K562 (cell line): ENCODE measurements around the gene OXSR1. TPM values are rescaled to one million over a fixed set of nuclear protein-coding genes. Genes with fewer than 3 reads are reported as not detected.

Experiments
- BACH1 ChIP-seq: fragments of 200-800 bp; sonication (Bioruptor generic); IDR thresholded peaks from 2 replicates; pipeline ENCODE4 v1.6.1; 2016; ENCODE audit warnings: missing genetic modification characterization, missing compliant biosample characterization
- CEBPG ChIP-seq, 3 experiments: fragments of 200-800 bp in 1 of 3; sonication (Bioruptor generic) in 1 of 3; sonication (generic) in 1 of 3; formaldehyde crosslinking in 1 of 3; IDR thresholded peaks in 2 of 3; conservative IDR thresholded peaks in 1 of 3; 2 replicates each; pipeline versions ENCODE4 v1.6.1 to v1.8.0; 2016 to 2022; ENCODE audit warnings: missing compliant biosample characterization in 2 of 3, missing genetic modification characterization in 2 of 3, mild to moderate bottlenecking in 1 of 3, missing genetic modification reagents in 1 of 3
- CTBP1 ChIP-seq: fragments of 450-650 bp; IDR thresholded peaks from 2 replicates; pipeline ENCODE4 v1.6.1; 2016; ENCODE audit warnings: borderline replicate concordance
- EHMT2 ChIP-seq: fragments of 450-650 bp; IDR thresholded peaks from 2 replicates; pipeline ENCODE4 v1.6.1; 2018; ENCODE audit warnings: antibody characterized with exemption
- GATA2 ChIP-seq: sonication (generic); formaldehyde crosslinking; IDR thresholded peaks from 2 replicates; pipeline ENCODE4 v1.4.0; 2020; ENCODE audit warnings: mild to moderate bottlenecking, missing genetic modification reagents
- GTF2E2 ChIP-seq: fragments of 200-800 bp; sonication (Bioruptor generic); IDR thresholded peaks from 2 replicates; pipeline ENCODE4 v1.6.1; 2016; ENCODE audit warnings: missing genetic modification characterization, missing compliant biosample characterization
- JUND ChIP-seq, 2 experiments: IDR thresholded peaks; 2 replicates in 1 of 2; 3 replicates in 1 of 2; pipeline ENCODE4 v1.6.1; 2011; ENCODE audit warnings: borderline replicate concordance in 2 of 2, low read depth in 2 of 2, low read length in 2 of 2, improper control_type of control experiment in 1 of 2, missing biosample characterization in 1 of 2, missing genetic modification characterization in 1 of 2, missing genetic modification reagents in 1 of 2
- KAT8 ChIP-seq: fragments of 450-650 bp; IDR thresholded peaks from 2 replicates; pipeline ENCODE4 v1.6.1; 2016; ENCODE audit warnings: low read depth, mild to moderate bottlenecking
- MECOM ChIP-seq: fragments of 250-450 bp; sonication (Bioruptor Pico); IDR thresholded peaks from 2 replicates; pipeline ENCODE4 v1.8.0; 2022; ENCODE audit warnings: inconsistent platforms
- PHB ChIP-seq: fragments of 250-450 bp; sonication (Bioruptor Pico); IDR thresholded peaks from 2 replicates; pipeline ENCODE4 v1.5.0; 2021
- PHTF2 ChIP-seq: fragments of 250-450 bp; sonication (Bioruptor Pico); IDR thresholded peaks from 2 replicates; pipeline ENCODE4 v1.5.0; 2021; ENCODE audit warnings: mild to moderate bottlenecking
- RAD51 ChIP-seq: fragments of 450-650 bp; IDR thresholded peaks from 2 replicates; pipeline ENCODE4 v1.7.1; 2016; ENCODE audit warnings: low read depth, mild to moderate bottlenecking, borderline replicate concordance
- SLC30A9 ChIP-seq: fragments of 250-450 bp; sonication (Bioruptor Pico); IDR thresholded peaks from 2 replicates; pipeline ENCODE4 v1.8.0; 2022; ENCODE audit warnings: mild to moderate bottlenecking, moderate library complexity
- SMC3 ChIP-seq: conservative IDR thresholded peaks from 2 replicates; pipeline ENCODE4 v1.6.1; 2011; ENCODE audit warnings: low read depth, low read length, improper control_type of control experiment; ENCODE audit not compliant: insufficient read depth
- YBX1 ChIP-seq: fragments of 450-650 bp; IDR thresholded peaks from 2 replicates; pipeline ENCODE4 v1.7.1; 2016; ENCODE audit warnings: mild to moderate bottlenecking
- ZBED1 ChIP-seq: IDR thresholded peaks from 2 replicates; pipeline ENCODE4 v1.6.1; 2014
- ZNF140 ChIP-seq: fragments of 250-450 bp; sonication (Bioruptor Pico); IDR thresholded peaks from 2 replicates; pipeline ENCODE4 v1.8.0; 2021; ENCODE audit warnings: moderate library complexity, mild to moderate bottlenecking, inconsistent platforms
- ZNF408 ChIP-seq: fragments of 250-450 bp; sonication (Bioruptor Pico); IDR thresholded peaks from 2 replicates; pipeline ENCODE4 v1.4.0; 2020; ENCODE audit warnings: low read depth, mild to moderate bottlenecking, moderate library complexity
- ZNF766 ChIP-seq: fragments of 200-800 bp; sonication (Bioruptor generic); conservative IDR thresholded peaks from 2 replicates; pipeline ENCODE4 v1.6.1; 2016; ENCODE audit warnings: missing genetic modification characterization, missing compliant biosample characterization
- polyA plus RNA-seq, 8 experiments: library from polyadenylated mRNA; depleted of rRNA in 4 of 8; stranded (reverse) in 5 of 8; unstranded in 3 of 8; fragments of >200 nt; fragmentation: Nextera tagmentation in 2 of 8; fragmentation: Illumina TruSeq in 1 of 8; extraction: Ambion mirVana in 2 of 8; extraction: Trizol in 1 of 8; gene quantifications; 2 replicates each; pipeline versions ENCODE4 v1.2.1 to v1.2.3, GENCODE V29; 2011 to 2014; ENCODE audit warnings: inconsistent platforms in 1 of 8, missing spikeins in 1 of 8
- total RNA-seq, 7 experiments: library from RNA; depleted of rRNA in 6 of 7; stranded (reverse); fragments of >200 nt in 6 of 7; fragmentation: Illumina TruSeq in 2 of 7; extraction: Trizol in 2 of 7; gene quantifications; 2 replicates each; pipeline versions ENCODE4 v1.2.1 to v1.2.3, GENCODE V29; 2011 to 2021; ENCODE audit warnings: low replicate concordance in 1 of 7
- TF ChIP-seq, protein P1 (sequence below): fragments of 250-450 bp; sonication (Bioruptor Pico); IDR thresholded peaks from 2 replicates; pipeline ENCODE4 v1.9.0; 2021; ENCODE audit warnings: mild to moderate bottlenecking
- TF ChIP-seq, protein P2 (sequence below): fragments of 450-650 bp; IDR thresholded peaks from 2 replicates; pipeline ENCODE4 v1.6.1; 2017; ENCODE audit warnings: antibody characterized with exemption, mild to moderate bottlenecking
- TF ChIP-seq, protein P3 (sequence below): fragments of 250-450 bp; sonication (Bioruptor Pico); IDR thresholded peaks from 2 replicates; pipeline ENCODE4 v1.8.0; 2022; ENCODE audit warnings: moderate library complexity, mild to moderate bottlenecking, inconsistent platforms
- TF ChIP-seq, protein P4 (sequence below): fragments of 250-450 bp; sonication (Bioruptor Pico); IDR thresholded peaks from 2 replicates; pipeline ENCODE4 v1.8.0; 2021; ENCODE audit warnings: moderate library complexity, mild to moderate bottlenecking, inconsistent platforms

OXSR1 gene
- total and polyA plus RNA-seq, 9 of the 15 experiments (the other 6 are each of a cell fraction or from before 2014, with no cell fraction given): 15.7 to 87.6 (median 48.7) TPM

DNA sequence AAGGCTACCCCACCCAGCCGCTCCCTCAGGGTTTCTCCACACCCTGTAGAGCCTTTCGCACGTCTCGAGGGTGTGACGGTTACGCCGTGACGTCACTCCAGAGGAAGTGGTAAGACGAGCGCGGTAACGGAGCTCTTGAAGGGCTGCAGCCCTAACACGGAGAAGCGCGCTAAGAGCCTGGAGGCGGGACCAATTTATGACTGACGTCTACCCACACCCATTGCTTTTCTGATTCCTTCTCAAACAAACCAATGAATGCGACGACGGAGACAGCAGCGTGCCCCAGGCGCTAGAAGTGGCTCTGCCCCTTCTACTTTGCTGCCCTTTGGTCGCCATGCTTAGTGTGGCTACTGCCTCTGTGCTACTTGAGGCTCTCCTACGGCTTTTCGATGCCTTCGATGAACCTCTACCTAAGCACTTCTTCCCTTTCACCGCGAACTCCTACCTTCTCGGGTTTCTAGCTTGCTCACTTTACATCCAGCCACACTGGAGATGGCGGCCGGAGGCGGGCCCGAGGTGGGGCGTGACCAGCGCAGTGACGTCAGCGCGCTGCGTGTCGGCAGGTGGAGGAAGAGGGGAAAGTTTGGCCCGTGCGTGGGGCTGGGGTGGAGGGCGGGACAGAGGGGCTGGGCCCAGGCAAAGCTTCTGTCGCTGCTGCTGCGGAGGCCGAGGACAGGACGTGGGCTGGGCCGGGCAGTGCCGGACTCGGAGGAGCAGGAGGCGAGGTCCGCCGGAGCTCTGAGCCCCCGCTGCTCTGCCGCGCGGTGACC is at the start of gene OXSR1 (continued):
- no peak; the same call in 1 of the 2 replicates for TF ChIP-seq BACH1 (tag)
- peak; percentile 93 for TF ChIP-seq JUND (IDR thresholded peaks at IDR 0.05; ENCODE audit: borderline replicate concordance, low read depth, low read length)
- peak; percentile 87 for TF ChIP-seq JUND (tag; IDR thresholded peaks at IDR 0.05; ENCODE audit: borderline replicate concordance, low read depth, low read length)
- no peak for TF ChIP-seq MECOM (CRISPR knock-in tag)
- no peak for TF ChIP-seq SLC30A9 (CRISPR knock-in tag)
- peak; percentile 81 for TF ChIP-seq CTBP1
- TF ChIP-seq GATA2: no peak
- TF ChIP-seq, protein P1, sequence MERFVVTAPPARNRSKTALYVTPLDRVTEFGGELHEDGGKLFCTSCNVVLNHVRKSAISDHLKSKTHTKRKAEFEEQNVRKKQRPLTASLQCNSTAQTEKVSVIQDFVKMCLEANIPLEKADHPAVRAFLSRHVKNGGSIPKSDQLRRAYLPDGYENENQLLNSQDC (CRISPR knock-in tag): 0 out of 2 replicates have a peak, but pooled peaks have one; percentile 40
- TF ChIP-seq CEBPG (CRISPR knock-in tag; IDR thresholded peaks at IDR 0.05): 0 out of 2 replicates have a peak, but pooled peaks have one; percentile 24
- no peak for TF ChIP-seq CEBPG (tag; conservative IDR thresholded peaks at IDR 0.05 in 1 of 2, IDR thresholded peaks at IDR 0.05 in 1 of 2)
- peak; percentile 81; the same call in 1 of the 2 replicates for TF ChIP-seq GTF2E2 (tag)
- 0 out of 2 replicates have a peak, but pooled peaks have one; percentile 7 for TF ChIP-seq PHB (CRISPR knock-in tag)
- TF ChIP-seq, protein P2, sequence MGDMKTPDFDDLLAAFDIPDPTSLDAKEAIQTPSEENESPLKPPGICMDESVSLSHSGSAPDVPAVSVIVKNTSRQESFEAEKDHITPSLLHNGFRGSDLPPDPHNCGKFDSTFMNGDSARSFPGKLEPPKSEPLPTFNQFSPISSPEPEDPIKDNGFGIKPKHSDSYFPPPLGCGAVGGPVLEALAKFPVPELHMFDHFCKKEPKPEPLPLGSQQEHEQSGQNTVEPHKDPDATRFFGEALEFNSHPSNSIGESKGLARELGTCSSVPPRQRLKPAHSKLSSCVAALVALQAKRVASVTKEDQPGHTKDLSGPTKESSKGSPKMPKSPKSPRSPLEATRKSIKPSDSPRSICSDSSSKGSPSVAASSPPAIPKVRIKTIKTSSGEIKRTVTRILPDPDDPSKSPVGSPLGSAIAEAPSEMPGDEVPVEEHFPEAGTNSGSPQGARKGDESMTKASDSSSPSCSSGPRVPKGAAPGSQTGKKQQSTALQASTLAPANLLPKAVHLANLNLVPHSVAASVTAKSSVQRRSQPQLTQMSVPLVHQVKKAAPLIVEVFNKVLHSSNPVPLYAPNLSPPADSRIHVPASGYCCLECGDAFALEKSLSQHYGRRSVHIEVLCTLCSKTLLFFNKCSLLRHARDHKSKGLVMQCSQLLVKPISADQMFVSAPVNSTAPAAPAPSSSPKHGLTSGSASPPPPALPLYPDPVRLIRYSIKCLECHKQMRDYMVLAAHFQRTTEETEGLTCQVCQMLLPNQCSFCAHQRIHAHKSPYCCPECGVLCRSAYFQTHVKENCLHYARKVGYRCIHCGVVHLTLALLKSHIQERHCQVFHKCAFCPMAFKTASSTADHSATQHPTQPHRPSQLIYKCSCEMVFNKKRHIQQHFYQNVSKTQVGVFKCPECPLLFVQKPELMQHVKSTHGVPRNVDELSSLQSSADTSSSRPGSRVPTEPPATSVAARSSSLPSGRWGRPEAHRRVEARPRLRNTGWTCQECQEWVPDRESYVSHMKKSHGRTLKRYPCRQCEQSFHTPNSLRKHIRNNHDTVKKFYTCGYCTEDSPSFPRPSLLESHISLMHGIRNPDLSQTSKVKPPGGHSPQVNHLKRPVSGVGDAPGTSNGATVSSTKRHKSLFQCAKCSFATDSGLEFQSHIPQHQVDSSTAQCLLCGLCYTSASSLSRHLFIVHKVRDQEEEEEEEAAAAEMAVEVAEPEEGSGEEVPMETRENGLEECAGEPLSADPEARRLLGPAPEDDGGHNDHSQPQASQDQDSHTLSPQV: no peak
- TF ChIP-seq, protein P3, sequence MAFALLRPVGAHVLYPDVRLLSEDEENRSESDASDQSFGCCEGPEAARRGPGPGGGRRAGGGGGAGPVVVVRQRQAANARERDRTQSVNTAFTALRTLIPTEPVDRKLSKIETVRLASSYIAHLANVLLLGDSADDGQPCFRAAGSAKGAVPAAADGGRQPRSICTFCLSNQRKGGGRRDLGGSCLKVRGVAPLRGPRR (CRISPR knock-in tag): no peak
- TF ChIP-seq YBX1: no peak
- TF ChIP-seq ZNF408 (CRISPR knock-in tag): no peak
- TF ChIP-seq SMC3: no peak
- no peak for TF ChIP-seq KAT8
- TF ChIP-seq, protein P4, sequence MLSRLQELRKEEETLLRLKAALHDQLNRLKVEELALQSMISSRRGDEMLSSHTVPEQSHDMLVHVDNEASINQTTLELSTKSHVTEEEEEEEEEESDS (CRISPR knock-in tag): no peak
- no peak for TF ChIP-seq ZNF140 (CRISPR knock-in tag)
- TF ChIP-seq PHTF2 (CRISPR knock-in tag): no peak
- TF ChIP-seq ZNF766: peak; percentile 97
- 0 out of 2 replicates have a peak, but pooled peaks have one; percentile 57 for TF ChIP-seq RAD51
- TF ChIP-seq ZBED1: 0 out of 2 replicates have a peak, but pooled peaks have one; percentile 17
- no peak for TF ChIP-seq EHMT2
